Stimulated activated CD8-positive, alpha-beta memory T cell treated with anti-CD3 and anti-CD28 coated beads, Interleukin-12 subunit alpha, Interleukin-12 subunit beta, amount 100 ng/mL, for 24 hours (primary cell): ENCODE data around the gene RUFY4.

ENCODE experiments used
- DNase-seq: peaks from one replicate; pipeline ENCODE4 v3.0.0-alpha.2; 2020; ENCODE audit errors: extremely low read depth

The RUFY4 gene

DNA sequence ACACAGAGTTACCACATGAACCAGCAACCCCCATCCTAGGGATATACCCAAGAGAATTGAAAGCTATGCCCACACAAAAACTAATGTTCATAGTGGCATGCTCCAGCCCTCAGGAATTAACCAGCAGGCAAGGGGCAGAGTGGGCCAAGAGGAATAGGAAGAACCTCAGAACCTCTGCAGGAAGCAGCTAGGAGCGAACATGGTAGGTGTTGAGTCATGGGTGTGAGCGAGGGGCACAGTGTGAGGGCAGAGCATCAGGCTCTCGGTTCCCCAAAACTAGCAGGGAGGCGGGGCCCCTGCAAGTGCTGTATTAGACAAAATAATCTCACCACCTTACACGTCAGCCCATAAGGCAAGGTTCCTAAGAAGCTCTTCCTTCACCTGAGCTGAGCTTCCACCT, 5.6 kb upstream of the RUFY4 start:
- DNase-seq, result no peak

DNA sequence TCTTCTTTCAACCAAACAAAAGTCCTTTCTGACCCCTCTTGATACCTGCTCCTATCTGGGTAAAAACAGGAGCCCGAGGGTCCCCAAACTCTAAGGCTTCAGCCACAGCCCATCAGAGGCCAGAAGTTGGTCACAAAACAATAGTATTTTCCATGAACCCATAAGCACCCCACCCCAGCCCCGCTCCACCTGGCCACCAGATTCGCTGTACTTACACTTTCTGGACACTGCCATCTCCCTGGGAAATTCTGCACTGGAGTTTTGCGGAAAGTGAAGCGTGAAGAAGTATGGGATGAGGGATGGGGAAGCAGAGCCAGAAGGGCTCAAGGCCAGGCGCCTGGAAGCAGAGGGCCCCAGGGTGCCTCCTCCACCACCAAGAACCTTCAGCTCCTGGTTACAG, 5.2 kb upstream of the RUFY4 start:
- no peak for DNase-seq

DNA sequence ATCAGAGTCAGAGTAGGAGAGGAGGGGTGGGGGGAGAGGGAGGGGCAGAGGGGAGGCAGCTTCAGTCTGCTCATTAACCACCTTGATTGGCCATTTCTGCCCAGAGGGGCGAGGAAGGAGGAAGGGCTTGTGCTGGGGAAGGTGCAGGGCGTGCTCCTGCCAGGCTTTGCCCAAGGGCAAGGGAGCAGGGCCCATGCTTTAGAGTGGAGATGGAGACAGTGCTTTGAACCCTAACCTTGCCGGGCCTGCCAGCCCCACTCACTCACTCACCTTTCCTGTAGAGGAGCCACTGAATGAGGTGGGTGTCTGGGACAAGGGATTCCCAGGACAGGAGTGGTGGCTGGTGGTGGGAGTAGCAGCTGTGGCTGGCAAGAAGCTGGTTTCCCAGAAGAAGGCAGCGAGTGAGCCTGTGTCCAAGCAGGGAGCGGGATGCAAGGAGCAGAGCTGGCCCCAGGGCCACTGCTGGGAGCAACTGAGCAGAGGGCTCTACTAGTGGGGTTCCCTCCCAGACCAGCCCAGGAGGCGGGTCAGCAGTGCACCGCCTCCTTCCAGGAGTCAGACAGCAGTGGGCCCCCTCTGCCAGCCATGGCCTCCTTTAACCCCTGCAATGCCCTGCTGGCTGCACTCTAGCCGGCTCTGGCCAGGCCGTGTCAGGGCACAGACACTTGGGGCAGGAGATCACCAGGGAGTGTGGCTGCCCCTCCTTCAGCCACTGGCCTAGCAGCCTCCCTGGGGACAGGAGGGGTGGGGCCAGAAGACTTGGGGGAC, 3.6 kb upstream of the RUFY4 start:
- DNase-seq, result no peak

DNA sequence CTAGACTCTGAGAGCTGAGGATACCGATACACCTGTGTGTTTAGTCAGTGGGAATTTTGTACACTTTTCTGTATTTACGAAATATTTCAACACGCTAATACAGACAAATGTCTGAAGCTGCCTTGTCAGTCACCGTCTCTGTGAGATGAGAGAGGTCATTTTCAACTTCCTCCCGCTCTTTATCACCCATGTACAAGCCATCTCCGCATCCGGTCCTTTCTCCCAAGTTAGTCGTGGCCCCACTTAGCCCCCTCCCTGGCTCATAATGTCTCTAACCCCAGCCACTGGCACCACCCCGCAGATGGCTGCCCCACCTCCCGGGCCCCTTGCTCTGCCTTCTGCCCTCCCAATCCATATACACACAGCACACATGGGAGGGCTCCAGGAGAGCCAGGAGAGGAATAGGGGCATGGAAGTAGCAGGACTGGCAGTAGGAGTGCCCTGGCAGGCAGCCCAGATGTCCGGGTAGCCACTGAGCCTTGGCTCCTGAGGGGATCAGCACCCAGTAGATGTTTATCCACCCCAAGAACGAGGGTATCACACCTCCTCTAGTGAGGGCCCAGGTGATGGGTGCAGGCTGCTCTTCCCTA, 2.0 kb upstream of the RUFY4 start:
- no peak for DNase-seq

DNA sequence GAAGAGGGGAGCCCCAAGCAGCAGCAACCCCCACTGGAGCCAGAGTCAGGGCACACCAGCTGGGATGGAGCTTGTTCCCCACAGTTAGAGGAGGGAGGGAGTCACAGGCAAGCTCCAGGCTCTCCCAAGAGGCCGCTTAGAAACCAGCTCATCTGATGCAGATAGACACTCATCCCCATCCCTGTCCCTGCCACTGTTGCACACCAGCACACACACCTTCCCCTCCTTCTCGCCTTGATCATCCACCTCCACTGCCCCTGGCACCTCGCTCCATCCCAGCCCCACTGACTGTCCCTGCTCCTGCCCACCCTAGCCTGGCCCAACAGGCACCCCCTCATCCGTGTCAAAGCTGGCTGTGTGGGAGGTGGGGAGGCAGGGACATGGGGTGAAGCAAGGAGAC, 1.5 kb upstream of the RUFY4 start:
- no peak for DNase-seq

DNA sequence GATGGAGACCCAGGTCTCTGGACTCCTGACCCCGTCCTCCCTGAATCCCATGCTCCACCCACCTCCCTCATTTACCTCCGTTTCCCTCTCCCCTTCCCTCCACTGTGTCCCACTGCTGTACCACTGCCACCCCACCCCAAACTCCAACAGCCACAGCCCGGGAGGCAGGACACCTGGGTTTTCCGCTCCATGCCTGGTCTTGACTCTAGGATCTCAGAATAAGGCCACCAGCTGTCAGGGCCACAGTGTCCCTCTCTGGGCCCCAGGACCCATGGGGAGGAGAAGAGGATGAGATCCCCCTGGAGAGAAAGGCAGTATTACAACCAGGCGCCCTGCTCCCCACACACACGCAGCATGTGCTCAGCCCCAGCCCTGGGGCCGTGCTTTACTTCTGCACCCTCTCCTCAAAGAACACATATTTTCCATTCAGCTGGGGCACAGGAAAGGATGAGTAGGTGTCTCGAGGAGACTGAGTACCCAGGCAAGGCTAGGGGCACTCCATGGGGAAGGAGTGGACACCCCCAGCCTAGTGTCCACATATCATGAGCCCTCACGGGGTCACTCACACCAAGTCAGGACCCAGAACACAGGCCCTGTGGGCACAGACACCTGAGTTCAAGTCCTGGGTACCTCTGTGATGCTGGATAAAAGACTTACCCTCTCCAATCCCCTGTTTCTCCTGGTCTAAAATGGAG, 700 bp downstream of the RUFY4 start:
- no peak for DNase-seq

DNA sequence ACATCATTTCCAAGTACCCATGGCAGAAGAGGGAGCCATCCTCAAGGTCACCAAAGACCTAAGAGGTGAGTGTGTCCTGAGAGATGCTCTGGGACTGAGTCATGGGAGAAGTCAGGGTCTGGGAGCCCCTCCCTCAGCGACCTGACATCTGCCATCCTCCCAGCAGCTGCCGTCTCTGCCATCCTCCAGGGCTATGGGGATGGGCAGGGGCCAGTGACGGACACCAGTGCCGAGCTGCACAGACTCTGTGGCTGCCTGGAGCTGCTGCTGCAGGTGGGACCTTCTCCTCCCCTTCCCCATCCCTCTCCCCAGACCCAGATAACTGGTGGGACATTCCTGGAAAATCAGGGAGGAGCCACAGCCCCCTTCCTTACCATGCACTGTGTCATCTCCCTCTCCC, 1.5 kb downstream of the RUFY4 start:
- DNase-seq, result no peak

DNA sequence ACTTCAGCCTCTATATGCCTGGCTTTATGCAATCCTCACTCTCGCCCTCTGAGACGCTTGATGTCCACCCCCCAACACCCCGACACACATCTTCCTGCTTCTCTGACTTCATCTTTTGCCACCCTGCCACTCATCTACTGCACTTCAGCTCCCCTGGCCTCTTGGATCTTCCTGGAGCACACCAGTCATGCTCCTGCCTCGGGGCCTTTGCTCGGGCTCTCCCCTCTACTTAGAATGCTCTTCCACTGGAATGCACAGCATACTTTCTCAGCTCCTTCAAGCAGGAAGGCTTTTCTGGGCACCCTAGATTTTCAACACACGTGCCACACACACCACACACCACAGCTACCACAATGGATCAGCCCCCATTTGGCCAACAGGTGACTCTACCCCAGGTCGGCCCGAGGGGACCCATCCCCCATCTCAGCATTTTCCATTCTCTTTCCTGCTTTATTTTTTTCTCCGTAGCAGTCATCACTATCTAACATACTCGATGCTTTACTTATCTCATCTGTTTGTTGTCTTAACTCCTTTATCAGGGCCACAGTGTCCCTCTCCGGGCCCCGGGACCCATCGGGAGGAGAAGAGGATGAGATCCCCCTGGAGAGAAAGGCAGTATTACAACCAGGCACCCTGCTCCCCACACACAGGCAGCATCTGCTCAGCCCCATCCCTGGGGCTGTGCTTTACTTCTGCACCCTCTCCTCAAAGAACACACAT, 2.3 kb downstream of the RUFY4 start:
- no peak for DNase-seq

DNA sequence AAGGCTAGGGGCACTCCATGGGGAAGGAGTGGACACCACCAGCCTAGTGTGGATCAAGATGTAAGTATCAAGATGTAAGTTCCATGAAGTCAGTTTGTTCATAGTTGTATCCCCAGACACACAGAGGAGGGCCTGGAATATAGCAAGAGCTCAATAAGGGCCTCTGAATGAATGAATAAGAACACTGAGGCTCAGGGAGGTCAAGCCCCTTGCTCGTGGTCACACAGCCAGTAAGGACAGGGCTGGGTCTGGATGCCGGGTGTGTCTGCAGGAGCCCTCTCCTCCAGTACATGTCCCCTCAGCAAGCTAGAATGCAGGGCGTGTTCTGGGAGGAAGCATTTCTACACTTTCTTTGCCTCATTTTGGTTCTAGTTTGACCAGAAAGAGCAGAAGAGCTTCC, 2.9 kb downstream of the RUFY4 start:
- DNase-seq, result no peak

DNA sequence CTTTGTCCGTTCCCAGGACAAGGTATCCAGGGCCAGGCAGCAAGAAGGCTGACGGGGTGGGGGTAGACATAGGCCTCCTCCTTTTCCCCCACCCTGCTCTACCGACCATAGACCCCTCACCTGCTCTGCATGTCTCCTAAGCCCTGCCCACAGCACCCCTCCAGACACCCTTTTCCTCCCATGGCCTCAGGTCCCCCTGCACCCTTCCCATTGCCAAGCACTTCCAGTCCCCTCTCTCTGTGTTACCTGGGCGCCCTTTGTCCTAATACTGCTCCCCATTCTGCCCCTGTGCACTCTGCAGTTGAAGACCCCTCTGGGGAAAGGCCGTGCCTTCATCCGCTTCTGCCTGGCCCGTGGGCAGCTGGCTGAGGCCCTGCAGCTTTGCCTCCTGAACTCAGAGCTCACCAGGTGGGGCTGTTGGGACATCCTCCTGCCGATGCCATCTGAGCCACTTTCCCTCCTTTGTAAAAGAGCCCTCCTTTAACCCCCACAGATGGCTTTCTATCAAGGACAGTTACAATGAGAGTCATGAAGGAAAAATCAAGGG, 3.5 kb downstream of the RUFY4 start:
- DNase-seq, result no peak

DNA sequence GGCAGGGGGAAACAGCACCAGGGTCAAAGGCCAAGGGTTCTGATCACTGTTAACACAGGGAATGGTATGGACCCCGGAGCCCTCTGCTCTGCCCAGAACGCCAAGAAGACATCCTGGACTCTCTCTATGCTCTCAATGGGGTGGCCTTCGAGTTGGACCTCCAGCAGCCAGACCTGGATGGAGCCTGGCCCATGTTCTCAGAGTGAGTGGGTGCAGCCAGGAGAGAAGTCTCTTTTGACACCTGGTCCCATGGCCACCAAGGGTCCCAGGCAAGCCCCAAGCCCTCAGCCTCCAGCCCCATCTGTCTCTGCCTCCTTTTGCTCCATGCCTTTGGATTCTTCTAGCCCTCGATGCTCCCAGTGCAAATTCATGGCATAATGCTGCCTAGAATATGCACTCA, 4.1 kb downstream of the RUFY4 start:
- no peak for DNase-seq

DNA sequence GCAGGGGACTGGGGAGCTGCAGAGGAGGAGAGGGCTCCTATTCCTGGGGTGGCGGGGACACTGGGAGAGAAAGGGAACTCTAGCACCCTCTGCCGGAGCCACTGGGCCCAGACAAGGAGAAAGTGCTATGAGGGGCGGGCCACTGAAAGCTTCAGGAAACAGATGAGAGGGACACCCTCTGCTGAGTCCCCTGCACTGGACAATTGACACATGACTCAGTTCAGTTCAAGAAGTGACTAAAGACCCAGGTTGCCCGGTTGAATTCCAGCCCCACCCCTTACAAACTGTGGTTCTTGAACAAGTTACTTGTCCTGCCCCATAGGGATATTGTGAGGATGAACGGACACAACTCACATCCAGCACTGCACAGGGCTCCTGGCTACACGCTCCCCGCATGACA, 5.0 kb downstream of the RUFY4 start:
- no peak for DNase-seq

DNA sequence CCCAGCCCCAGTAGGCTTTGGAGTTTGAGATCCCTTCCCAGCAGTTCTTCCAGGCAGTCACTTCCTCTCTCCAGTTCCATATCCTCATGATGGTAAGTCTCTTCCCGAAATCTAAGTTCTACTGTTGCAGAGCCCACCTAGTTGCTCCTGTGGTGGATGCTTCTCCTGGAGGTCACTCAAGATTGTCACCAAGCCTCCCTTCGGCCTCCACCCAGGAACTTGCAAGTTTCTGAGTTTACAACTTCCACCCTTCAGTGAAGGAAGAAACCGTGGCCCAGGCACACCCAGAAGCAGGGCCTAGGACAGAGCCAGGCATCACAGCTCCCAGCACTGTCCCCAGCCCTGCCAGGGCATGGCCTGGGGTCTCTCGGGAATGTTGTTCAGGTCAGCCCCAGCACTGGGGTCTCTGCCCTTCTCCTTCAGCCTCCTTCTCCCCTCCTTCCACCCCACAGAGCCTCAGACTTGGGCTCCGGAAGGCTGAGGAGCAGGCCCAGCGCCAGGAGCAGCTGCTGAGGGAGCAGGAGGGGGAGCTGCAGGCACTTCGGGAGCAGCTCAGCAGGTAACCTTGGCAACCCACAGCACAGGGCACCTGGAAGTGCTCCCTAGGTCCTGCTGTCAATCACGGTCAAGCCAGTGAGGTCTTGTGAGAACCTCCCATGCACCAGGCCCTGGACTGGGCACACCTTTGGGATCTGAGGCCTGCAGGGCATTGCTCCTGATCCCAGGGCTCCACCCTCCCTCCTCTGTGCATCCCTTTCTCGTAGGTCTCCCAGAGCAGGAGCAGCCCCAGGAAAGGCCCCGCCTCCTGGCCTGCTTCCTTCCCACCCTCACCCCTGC, 7.1 kb downstream of the RUFY4 start:
- DNase-seq, result no peak

DNA sequence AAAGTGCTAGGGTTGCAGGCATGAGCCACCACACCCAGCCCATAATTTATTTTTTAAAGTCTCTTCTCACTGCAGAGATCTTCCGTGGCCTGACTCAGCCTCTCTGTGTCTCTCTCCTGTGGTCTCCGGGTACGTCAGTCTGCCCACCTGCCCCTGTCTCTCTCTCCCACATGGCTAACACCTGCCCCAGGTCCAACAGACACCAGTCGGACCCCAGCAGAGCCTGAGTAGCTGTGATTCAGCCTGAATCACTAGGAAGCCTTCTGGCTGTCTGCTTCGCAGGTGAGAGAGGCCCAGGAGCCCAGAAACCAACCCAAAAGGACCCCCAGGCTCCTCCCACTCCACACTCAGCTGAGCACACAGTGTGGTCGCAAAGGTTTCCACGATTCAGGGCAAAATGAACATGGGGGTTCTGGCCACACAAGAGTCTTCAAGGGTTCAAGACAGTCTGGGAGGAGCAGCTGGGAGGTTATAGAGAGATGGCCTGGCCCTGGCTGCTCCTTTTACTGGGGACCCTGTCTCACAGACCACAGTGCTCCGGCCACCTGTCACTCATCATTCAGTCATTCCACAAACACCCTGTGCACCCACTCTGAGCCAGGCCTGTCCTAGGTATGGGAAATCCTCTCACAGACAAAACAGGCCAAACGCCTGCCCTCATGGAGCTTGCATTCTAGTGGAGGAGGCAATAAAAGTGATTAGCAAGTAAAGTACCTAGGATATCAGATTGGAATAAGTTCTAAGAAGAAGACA, 8.6 kb downstream of the RUFY4 start:
- no peak for DNase-seq

DNA sequence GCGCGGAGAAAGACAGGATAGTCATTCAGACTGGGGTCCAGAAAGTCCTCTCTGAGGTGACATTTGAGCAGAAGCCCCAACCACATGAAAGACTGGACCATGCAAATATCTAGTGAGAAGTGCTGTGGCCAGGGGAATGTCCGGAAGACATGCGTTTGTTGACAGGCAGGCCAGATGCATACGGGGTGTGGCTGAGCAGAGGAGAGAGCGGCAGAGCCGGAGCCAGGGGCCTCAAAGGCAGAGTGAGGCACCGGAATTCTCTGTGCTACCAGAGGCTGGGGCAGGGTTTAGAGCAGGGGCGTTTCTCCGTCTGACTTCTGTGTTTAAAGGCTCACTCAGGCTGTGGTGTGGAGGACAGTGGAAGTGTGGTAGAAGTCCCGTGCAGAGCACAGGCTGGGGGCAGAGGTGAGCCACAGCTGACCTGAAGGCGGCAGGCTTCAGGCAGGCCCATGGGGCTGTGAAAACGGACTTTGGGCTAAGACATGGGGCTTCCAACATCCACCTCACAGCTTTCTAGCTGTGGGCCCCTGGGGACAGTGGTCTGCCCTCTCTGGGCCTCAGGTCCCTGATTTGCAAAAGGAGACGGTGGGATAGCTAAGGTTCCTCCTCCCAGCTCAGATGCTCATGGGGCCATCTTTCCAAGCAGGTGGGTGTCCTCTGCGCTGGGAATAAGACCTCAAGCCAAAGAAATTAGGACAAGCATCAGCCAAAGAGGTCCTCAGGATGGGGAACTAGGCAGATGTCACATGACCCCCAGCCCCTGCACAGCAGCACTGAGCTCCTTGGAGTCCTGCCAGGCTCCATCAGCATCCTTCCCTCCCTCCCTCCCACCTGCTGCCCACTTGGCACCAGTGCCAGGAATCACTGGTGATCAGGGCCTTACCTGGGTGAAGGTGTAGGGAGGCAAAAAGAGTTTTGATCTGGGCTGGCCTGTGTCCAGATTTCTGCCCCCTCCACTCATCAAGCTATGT, 11.2 kb downstream of the RUFY4 start:
- no peak for DNase-seq

DNA sequence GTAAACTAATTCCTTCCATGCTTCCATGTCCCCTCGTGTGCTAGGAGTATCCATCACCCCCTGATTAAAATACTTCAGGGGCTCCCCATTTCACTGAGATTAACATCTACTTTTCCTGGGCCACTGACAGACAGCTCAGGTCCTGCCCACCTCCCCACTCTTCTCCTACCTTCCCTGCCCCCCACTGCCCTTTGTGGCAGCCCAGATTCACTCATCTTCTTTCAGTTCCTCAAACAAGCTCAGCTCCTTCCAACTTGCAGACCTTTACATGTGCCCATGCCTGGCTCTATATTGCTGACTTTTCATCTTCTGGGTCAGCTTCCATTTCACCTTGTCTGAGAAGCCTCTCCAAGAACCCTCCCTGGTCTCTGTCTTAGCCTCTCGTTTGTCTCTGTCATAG, 12.0 kb downstream of the RUFY4 start:
- no peak for DNase-seq

DNA sequence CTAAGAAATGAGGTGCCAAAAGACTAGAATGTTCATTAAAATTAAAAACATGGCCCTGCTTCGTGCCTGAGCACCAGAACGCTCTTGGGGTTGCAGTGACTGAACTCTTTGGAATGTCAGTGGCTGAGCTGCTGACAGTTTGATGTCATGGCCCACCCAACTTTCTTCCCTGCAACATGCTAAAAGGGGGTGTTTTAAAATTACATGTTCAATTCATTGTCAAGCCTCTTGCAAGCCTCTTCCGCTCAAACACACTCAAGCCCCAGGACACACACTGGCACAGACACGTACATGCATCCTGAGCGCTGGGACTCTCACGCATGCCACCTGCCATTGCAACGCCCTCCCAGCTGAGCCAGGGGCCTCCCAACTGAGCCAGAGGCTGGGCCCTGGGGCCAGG, 12.6 kb downstream of the RUFY4 start:
- DNase-seq, result no peak

DNA sequence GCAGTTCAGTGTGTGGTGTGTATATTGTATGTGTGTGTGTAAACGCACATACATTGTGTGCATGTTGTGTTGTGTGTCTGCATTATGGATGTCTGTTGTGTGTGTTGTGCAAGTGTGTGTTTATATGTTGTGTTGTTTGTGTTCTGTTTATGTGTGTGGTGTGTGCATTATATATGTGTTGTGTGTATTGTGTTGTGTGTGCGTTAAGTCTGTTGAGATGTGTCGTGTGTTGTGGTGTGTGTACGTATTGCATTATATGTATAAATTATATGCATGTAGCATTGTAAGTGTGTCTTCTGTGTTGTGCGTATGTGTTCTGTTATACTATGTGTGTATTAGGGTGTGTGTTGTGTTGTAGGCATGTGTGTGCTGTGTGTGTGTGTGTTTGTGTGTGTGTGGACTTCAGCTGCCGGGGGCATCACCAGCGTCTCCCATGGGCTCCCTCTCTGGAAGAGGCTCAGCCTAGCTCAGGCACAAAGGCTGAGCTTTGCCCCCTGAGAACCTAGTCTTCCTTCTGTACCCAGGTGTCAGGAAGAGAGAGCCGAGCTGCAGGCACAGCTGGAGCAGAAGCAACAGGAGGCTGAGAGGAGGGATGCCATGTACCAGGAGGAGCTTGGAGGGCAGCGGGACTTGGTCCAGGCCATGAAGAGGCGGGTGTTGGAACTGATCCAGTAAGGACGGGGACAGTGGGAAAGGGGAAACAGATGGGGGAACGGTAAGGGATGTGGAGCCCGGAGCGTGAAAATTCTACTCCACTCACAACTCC, 13.7 kb downstream of the RUFY4 start:
- DNase-seq, result no peak

DNA sequence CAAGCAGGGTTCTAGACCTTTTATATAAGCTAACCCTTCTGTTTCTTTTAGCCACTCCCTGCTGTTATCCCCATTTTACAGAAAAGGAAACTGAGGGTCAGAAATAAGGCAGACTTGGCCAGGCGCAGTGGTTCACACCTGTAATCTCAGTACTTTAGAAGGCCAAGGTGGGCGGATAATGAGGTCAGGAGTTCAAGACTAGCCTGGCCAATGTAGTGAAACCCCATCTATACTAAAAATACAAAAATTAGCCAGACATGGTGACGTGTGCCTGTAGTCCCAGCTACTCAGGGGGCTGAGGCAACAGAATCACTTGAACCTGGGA, 14.3 kb downstream of the RUFY4 start:
- DNase-seq, result no peak
